H1 (cell line): Measurements from ENCODE around the gene FGF14. TPM values are rescaled to one million over a fixed set of nuclear protein-coding genes. Genes with fewer than 3 reads are reported as not detected.

Experiments
- CBX8 ChIP-seq: fragments of 300-800, 300-1000 bp; sonication (generic); IDR thresholded peaks from 2 replicates; pipeline ENCODE4 v1.7.1; 2016; ENCODE audit warnings: low read depth, low read length, borderline replicate concordance
- CEBPB ChIP-seq: IDR thresholded peaks from 2 replicates; pipeline ENCODE4 v1.6.1; 2012; ENCODE audit warnings: low read depth, low read length
- CHD2 ChIP-seq: IDR thresholded peaks from 2 replicates; pipeline ENCODE4 v1.6.1; 2012; ENCODE audit warnings: low read length, improper control_type of control experiment
- JUND ChIP-seq: IDR thresholded peaks from 2 replicates; pipeline ENCODE4 v1.6.1; 2011; ENCODE audit warnings: mild to moderate bottlenecking, improper control_type of control experiment, low read length
- KDM1A ChIP-seq: fragments of 200-600, 300-600 bp; sonication (generic); IDR thresholded peaks from 2 replicates; pipeline ENCODE4 v1.7.1; 2016; ENCODE audit warnings: mild to moderate bottlenecking, low read length, borderline replicate concordance
- RXRA ChIP-seq: IDR thresholded peaks from 2 replicates; pipeline ENCODE4 v1.6.1; 2011; ENCODE audit warnings: low read depth, mild to moderate bottlenecking, low read length, moderate library complexity; ENCODE audit not compliant: insufficient read depth
- SIX5 ChIP-seq: IDR thresholded peaks from 2 replicates; pipeline ENCODE4 v1.6.1; 2011; ENCODE audit warnings: mild to moderate bottlenecking, low read depth, low read length
- TAF1 ChIP-seq: IDR thresholded peaks from 2 replicates; pipeline ENCODE4 v1.6.1; 2011; ENCODE audit warnings: mild to moderate bottlenecking, low read depth, low read length
- polyA plus RNA-seq, 7 experiments: library from polyadenylated mRNA; depleted of rRNA in 3 of 7; stranded (reverse) in 5 of 7; unstranded in 2 of 7; fragments of >200 nt in 5 of 7; fragments of 200-250 nt in 2 of 7; gene quantifications; 1 replicate in 5 of 7; 2 replicates in 1 of 7; 4 replicates in 1 of 7; pipeline versions ENCODE4 v1.2.1 to v1.2.3, GENCODE V29; 2011 to 2013; ENCODE audit warnings: missing spikeins in 2 of 7, mixed read lengths in 2 of 7
- total RNA-seq: library from RNA; stranded (reverse); fragmentation: NEBNext Ultra II Directional; extraction: Animal tissue kit (Norgen Biotek cat#: 25700); gene quantifications from 2 replicates; pipeline ENCODE4 v1.2.1, GENCODE V29; 2021

FGF14 gene
- total and polyA plus RNA-seq, 2 of the 8 experiments (the other 6 are each of a cell fraction or from before 2014, with no cell fraction given), result 0.05 to 0.58 TPM

GRCh38 chr13:102198418-102199311 lies 203.2 kb downstream of the FGF14 start (continued):
- TF ChIP-seq RXRA (no peak), KDM1A (no peak), CEBPB (no peak), TAF1 (no peak), SIX5 (no peak), CHD2 (no peak), JUND (no peak), CBX8 (no peak)
